NCI-H187 treated with DMSO at 0.1 percent for 48 hours (cell line): ENCODE results near the gene NMT2.

Source experiments
- DNase-seq: peaks from one replicate; lab custom pipeline; 2025; lab: John Stamatoyannopoulos, UW

The NMT2 gene

GRCh38 chr10:15141136-15142054, 27.1 kb downstream of the NMT2 start:
- no peak for DNase-seq

- no peak for DNase-seq
Observed at GRCh38 chr10:15140698-15141097, 27.8 kb downstream of the NMT2 start.

- DNase-seq = no peak
Observed at GRCh38 chr10:15137636-15138035, 30.9 kb downstream of the NMT2 start.

- no peak for DNase-seq
Observed at GRCh38 chr10:15137036-15137359, 31.5 kb downstream of the NMT2 start.

- DNase-seq = no peak
Observed at GRCh38 chr10:15136129-15137035, 32.1 kb downstream of the NMT2 start.

GRCh38 chr10:15131330-15131729, 37.2 kb downstream of the NMT2 start:
- DNase-seq = no peak

- no peak for DNase-seq
Observed at GRCh38 chr10:15124908-15125307, 43.6 kb downstream of the NMT2 start.

- no peak for DNase-seq
Observed at GRCh38 chr10:15124190-15124589, 44.3 kb downstream of the NMT2 start.

GRCh38 chr10:15123749-15124184, 44.7 kb downstream of the NMT2 start:
- no peak for DNase-seq

- DNase-seq = no peak
Observed at GRCh38 chr10:15122477-15123030, 45.9 kb downstream of the NMT2 start.

GRCh38 chr10:15121707-15122106, 46.8 kb downstream of the NMT2 start:
- no peak for DNase-seq

- DNase-seq = no peak
Observed at GRCh38 chr10:15120523-15120922, 48.0 kb downstream of the NMT2 start.

GRCh38 chr10:15118615-15119014, 49.9 kb downstream of the NMT2 start:
- no peak for DNase-seq

GRCh38 chr10:15116225-15116624, 52.3 kb downstream of the NMT2 start:
- no peak for DNase-seq

- no peak for DNase-seq
Observed at GRCh38 chr10:15113766-15114165, 54.7 kb downstream of the NMT2 start.

- DNase-seq = no peak
Observed at GRCh38 chr10:15112657-15113056, 55.8 kb downstream of the NMT2 start.

GRCh38 chr10:15106352-15107013, 62.0 kb downstream of the NMT2 start:
- DNase-seq = no peak

- DNase-seq = no peak
Observed at GRCh38 chr10:15103513-15103912, 65.0 kb downstream of the NMT2 start.

GRCh38 chr10:15099886-15100285, 68.6 kb downstream of the NMT2 start:
- DNase-seq = no peak

- peak; percentile 15 for DNase-seq
Observed at GRCh38 chr10:15097011-15097812, 71.3 kb downstream of the NMT2 start, which contains the start of gene RPP38. TSS of gene RPP38 (plus strand) at chr10:15097355. CDS start at chr10:15103315, 5,960 bp downstream.

- DNase-seq = no peak
Observed at GRCh38 chr10:15096661-15097010, 71.9 kb downstream of the NMT2 start.
